ENCODE measurements around the gene SDK2.
"Not testable (repeated sequence)": the region's sequence is repeated elsewhere in the genome, so short reads cannot be mapped to it uniquely, and the experiment has no call there.

The SDK2 gene

DNA sequence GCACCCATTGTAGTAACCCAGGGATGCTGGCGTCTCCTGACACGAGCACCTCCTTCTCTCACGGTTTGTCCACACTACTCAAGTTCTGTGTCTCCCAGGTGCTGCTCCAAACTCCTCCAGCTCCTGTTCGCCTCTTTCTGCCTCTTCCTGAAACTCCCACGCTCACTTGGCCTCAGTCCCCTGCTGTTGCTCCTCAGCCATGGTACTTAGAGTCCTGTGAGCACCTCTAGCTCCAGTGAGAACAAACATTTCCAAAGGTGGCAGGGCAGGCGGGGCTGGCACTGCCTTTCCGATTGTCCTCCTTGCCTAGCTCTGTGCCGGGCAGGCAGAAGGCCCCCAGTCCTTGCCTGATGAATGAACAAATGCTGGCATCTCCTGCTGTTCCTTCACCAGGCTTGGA, 146.1 kb downstream of the SDK2 start:
- no peak for DNase-seq

DNA sequence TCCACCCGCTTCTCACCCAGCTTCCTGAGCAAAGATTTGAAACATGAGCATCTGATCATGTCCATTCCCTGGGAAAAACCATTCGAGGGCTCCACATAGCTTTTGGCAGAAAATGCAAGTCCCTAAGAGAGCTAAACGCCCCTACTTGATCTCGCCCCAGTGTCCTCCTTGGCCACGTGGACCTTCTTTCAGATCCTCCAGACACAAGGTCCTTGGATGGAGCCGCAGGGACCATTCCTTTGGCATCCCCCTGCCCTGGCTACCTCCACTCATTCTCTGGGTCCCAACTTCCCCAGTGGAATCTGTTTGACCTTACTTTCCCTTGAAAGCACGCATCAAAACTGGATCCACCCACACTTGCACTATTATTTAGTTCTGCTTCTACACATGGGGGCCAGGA, 146.5 kb downstream of the SDK2 start:
- no peak for DNase-seq

DNA sequence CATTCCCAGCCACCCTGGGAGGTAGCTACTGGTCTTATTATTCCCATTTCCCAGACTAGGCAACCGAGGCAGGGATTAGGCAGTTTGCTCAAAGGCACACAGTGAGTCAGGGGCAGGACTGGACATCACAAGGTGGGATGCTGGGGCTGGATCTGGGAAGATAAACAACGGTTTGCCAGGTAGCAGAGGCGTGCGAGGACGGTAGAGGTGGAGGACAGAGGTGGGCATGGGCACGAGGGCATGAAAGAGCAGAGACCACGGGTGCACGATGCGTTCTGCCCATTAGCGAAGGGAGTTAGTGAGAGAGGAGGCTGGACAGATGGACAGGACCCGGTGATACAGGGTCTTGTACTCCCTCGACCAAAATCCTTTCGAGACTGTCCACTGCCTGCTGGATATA, 148.0 kb downstream of the SDK2 start:
- no peak for DNase-seq

DNA sequence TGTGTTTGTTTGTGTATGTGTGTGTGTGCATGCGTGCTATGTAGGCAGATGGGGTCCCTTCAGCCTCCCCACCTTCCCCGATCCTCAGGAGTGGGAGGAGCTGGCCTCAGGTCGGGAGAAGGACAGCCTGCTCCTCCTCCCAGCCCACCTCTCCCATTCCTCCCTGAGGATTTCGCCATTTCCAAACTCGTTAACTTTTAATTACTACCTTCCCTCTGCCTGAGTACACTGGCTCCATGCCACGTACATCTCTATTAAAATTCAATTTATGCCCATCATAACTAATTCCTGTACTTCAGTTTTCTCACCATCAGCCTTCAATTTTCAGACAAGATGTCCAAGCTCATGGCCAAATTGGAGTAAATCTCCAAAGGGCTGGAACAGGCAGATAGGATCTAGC, 148.6 kb downstream of the SDK2 start:
- DNase-seq = no peak

DNA sequence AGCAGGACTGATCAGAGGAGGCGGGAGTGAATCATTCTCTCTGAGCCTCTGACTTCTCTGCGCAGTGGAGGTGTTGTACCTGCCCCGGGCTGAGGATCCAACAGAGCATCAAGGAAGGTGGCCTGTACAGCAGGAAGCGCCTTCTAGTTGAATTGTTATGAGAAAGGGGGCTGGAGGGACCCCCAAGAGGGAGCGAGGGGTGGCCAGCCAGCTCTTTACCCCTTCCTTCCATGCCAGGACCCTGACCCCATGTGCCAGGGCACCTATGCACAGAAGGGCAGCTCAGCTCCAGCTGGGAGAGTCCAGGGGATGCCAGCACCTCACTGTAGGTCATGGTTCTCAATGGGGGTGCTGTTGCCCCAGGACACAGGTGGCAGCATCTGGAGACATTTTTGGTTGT, 149.3 kb downstream of the SDK2 start:
- no peak for DNase-seq

DNA sequence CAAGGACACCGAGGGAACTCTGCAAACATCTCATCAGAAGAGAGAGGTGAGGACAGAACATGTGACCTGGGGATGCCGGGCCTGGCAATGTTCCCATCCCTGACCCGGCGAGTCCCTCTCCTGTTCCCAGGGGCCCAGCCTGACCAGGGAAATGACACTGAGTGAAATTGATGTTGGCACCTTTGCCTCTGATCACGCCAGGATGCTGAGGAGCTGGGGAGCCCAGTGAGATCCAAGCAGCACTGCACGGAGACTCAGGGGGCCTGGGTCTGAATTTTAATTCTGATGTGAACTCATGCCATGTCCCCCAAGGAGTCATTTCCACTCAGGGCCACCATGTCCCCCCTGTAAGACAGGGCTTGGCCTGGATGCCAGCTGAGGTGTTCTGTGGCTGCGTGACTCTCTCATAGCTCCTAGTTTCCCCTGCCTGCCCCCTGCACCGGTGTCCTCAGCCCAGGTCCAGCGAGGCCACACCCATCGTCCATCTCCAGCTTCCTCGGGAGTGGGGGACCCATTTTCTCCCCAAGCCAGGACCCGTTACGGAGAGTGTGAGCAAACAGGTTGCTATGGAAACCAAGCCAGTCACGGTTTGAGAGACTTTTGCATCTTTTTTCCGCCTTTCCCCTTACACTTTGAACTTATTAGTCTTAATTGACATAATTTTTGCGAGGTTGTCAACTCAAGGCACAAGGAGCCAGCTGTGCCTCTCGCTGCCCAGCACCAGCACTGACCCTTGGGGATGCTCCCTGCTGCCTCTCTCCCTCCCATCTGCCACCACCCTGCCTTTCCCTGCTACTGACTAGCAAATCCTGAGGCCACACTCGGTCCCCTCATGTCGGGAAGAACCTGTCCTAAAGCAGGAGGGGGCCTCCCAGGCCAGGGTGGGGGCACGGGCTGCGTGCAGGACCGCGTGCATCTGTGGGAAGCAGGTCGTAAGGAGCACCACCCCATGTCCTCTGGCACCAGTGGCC, 150.0 kb downstream of the SDK2 start:
- no peak for DNase-seq

DNA sequence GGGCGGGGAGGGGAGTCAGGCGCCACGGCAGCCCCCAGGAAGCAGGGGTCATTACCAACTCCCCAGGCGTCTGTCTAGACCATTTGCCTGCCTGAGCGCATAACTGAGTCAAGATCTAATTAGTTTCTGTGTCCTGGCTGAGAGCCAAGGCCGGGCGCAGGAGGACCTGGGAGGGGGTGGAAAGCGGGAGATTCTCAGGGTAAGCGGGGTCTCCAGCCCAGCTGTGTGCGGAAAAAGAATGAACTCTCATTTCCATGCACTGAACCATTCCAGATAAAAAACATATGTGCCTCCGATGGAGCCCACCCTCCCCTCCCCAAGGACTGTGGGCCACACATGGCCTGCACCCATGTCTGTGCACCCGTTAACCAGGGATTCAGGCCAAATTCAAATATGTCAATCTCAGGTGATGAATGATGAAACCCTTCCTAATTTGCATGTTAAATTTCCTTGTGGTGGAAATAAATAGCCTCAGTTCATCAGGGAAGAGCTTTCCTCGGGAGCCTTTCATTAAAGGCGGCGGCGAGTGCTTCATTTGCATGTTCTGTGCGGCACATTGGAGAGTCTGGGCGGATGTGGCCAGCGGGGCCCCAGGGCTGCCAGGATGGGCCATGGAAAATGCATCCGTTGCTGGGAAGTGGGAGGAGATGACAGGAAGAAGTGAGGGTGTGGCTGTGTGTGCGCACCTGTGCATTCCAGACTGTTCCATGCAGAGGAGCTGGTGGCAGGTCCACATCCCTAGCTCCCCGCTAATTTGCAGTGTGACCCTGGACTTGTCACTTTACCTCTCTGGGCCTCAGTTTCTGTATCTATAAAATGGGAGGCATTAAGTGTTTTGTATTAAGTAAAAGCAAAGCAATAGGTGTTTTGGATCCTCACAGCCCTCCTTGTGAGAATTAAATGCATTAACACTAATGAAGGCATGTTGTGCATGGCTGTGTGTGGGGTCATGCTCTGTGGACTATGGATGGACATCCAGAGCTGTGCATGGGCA, 151.1 kb downstream of the SDK2 start:
- no peak for DNase-seq

DNA sequence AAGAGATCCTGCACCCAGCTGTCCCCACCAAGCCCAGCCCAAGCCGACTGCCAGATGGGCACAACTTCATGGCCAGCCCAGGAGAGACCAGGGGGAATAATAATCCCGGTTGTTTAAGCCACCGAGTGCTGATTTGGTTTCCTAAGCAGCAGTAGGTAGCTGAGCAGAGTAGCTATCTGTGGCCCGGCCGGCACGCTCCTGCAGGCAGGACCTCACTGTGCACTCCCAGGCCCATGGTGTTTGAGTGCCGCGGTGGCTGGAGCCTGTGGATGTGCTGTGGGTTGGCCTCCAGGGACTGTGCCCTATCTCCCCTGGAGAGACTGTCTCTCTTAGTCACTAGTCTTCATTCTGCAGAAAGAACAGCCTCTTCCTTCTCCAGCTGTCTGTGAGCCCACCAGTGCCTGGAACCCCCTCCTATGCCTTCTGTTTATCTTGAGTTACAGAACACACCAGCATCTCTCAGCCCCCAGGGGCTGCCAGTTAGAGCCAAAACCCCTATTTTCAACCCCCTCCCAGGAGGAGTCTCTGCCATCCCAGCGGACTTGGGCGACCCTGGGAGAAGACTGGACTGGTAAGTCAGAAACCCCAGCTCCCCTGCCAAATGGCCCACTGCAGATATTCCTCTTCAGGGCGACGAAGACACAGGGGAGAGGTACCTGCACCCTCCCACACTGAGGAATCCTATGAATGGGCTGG, 152.0 kb downstream of the SDK2 start:
- DNase-seq = no peak

DNA sequence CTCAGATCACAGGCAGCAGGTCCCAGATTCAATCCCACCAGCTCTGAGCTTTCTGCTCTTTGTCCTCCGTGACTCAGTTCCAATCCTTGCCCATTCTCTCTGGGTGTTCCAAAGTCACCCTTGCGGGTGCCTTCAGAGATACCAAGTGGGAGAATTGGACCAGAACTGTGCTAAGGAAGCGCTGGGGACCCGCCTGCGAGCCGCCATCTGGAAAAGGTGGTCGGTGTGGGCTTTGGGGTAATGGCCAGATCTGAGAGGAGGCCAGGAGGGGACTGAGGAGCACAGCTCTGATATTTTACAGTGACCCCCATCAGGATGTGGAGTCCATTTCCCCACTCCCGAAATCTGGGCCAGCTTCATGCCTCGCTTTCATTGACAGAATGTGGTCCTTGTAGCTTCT, 152.6 kb downstream of the SDK2 start:
- DNase-seq = no peak

DNA sequence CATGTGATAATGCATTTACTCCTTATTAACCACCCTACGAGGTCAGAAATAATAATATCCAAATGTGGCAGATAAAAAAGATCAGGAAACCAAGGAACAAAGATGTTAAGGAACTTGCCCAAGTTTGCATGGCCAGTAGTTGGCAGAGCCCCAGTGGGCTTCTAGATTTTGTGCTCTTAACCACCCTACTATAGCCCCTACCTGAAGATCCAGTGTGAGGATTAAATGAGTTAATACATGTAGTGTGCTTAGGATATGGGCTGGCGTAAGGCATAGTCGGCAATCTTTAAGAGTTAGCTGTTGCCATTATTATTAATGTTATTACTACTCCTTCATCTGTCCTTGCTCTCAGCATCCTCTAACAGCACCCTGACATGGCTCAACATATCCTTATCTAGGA, 153.4 kb downstream of the SDK2 start:
- no peak for DNase-seq

DNA sequence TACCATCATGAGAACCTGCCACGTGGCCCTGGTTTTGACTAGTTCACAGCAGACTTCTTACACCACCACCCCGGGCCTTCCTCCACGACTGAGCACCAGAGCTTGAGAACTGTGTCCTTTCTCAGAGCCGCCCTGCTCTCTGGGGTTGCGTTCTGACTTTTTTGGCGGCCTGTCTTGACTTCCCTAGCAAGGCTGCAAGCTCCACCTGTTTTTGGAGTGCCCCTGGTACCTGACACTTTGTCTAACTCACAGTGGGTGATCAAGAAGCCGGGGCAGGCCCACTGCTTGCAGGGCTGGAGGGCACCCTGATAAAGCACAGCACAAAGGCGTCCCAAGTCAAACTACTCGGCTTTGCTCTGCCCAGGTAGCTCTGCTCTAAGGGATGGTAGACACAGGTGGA, 154.3 kb downstream of the SDK2 start:
- DNase-seq = no peak

DNA sequence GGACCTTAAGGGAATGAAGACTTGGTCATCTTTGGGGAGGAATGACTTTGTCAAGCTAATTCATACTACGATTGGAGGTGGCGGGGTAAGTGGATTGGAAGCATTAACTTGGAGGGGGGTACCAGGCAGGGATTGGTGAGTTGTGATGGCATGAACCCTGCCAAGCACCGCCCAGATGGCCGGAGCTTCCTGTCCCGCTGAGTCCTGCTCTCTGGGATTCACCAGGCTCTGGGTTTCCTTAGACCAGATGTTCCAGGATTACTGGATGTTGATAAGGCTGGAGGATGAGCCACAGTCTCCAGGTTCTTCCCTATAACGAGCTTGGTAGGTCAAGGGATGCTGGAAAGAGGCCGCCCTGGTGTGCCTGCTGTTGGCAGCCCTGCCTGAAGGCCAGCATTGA, 154.9 kb downstream of the SDK2 start:
- DNase-seq = no peak

DNA sequence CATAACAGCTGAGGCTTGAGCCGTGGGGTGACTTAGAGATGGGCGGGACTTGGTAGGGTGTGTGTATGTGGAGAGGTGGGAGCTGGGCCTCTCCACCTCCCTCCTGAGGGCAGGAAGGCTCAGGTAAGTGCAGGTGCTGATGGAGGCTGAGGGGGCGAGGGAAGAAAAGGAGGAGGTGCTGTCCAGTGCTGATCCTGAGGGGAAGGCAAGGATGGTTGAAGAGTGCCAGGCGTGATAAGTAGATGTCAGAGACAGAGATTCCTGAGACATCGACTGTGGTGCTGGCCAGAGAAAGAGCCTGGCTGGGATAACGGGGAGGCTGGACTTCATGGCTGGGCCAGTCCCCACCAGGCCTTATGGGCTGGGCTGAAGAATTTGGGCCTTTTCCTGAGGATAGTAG, 159.1 kb downstream of the SDK2 start:
- no peak for DNase-seq

DNA sequence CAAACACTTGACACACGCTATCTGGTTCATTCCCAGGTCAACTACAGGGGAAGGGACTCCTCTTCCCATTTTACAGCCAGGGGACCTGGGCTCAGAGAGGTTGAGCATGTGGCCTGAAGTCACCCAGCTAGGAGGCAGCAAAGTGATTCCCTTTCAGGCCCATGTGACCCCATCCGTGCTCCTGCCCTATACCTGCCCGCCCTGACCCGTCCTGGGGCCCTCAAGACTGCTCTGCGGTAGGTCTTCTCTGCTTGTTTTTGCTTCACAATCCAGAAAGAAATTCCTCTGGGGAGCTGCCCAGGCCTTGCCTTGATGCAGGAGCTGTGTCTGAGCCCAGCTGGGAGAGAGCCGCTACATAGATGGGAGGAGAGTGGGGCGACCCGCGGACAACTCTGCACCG, 161.4 kb downstream of the SDK2 start:
- DNase-seq = no peak

DNA sequence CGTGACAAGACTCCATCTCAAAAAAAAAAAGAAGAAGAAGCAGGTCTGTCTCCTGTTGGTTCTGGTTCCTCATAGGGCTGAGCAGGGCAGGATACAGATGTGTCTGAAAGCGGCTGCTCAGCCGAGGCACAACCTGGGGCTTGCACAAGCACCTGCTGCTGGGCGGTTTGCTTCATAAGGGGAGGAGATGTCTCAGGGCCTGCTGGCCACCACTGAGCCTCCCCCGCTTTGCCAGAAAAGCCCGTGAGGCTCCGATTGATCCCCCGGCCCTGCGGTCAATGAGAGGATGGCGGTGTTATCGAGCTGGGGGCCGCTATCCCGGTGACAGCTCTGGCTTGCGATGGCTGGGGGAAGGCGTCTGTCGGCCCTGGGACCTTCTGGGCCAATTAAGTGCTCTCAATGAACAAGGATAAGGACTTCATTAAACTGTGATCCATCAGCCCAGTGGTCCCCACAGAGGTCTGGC, 162.0 kb downstream of the SDK2 start:
- DNase-seq = no peak

DNA sequence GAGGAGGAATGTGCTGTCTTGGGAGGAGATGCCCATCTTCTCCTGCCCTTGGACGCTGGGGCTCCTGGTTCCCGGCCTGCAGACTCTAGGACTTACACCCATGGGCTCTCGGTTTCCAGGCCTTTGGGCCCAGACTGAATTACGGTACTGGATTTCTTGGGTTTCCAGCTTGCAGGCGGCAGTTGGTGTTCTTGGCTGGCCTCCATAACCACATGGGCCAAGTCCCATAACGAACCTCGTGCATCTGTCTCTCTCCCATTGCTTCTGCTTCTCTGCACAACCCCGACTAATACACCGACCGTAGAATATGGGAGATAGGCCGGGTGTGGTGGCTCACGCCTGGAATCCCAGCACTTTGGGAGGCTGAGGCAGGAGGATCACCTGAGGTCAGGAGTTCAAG, 162.6 kb downstream of the SDK2 start:
- DNase-seq = no peak

DNA sequence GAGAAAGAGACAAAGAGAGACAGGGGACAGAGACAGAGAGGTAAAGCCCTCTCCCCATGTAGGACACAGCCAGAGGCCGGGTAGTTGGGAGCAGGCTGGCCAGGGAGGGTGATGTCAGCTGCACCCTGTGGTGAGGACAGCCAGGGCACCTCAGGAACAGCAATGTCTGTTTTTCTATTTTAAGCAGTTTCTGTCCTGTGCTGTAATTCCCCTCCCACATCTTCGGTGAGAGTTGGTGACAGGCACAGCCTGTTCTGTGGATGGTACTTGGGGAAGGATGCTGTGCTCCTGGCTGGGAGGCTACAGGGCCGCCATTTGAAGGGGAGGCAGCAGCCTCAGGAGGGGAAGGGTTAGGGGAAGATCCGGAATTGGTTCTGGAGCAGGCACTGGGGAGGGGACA, 163.5 kb downstream of the SDK2 start:
- DNase-seq = no peak

DNA sequence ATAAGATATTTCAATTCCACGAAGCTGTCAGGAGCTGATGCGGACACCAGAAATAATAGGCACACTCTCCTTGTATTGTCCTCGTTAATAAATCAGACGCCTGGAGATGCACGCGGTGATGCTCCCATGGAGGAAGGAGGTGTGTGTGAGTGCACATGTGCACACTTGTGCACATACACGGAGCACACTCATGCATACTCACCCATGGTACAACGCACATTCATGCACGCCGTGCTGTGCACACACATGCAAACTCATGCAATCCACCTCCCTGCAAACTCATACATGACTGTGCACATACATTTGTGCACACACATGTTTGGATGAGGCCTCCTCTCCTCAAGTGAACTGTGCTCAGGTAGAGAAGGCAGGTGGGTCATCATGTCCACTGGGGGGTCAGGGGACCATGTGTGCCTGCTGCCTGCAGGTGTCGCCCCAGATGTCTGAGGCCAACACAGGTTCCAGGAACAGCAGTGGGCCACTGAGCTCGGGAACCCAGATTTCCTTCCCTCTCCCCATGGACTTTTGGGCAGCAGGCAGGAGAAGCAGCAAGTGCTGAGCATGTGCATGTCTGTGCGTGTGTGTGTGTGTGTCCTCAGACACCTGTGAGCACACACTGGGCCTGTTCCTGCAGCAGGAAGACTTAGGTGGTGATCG, 165.3 kb downstream of the SDK2 start:
- DNase-seq = no peak

DNA sequence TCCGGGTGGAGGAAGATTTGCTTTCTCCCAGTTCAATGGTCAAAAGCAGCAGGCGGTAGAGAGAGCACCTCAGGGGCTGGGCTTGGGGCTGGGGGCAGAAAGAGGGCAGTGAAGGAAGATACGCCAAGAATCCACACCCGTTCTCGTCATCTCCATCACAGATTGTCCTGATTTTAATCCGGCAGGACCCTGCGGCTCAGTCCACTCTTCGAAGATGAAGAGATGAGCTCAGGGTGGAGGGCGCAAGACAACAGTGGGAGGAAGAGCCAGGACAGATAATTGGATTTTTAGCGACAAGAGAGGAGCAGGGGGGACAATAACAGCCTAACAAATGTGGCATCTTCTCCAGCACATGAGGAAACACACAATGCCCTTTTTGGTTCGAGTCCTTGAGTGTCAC, 165.9 kb downstream of the SDK2 start:
- no peak for DNase-seq

DNA sequence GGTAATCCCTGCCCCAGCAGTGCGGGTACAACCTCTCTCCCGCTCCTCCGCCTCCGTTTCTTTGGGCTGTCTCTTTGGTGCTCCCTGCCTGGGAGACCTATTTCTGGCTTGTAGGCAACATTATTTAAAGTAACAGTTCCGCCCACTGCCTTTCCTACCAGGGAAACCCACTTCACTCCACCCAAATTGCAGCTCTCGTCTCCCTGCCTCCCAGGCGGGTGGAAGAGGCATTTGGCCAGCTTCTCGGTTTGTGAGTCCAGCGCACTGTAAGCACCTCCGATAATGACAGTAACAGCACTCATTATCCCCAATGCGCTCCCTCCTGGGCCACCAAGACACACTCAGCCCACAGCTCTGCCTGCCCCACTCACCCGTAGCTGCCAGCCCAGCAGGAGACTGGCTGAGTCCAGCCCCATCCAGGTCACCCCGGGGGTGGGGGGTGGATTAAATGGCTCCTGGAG, 167.3 kb downstream of the SDK2 start:
- no peak for DNase-seq

DNA sequence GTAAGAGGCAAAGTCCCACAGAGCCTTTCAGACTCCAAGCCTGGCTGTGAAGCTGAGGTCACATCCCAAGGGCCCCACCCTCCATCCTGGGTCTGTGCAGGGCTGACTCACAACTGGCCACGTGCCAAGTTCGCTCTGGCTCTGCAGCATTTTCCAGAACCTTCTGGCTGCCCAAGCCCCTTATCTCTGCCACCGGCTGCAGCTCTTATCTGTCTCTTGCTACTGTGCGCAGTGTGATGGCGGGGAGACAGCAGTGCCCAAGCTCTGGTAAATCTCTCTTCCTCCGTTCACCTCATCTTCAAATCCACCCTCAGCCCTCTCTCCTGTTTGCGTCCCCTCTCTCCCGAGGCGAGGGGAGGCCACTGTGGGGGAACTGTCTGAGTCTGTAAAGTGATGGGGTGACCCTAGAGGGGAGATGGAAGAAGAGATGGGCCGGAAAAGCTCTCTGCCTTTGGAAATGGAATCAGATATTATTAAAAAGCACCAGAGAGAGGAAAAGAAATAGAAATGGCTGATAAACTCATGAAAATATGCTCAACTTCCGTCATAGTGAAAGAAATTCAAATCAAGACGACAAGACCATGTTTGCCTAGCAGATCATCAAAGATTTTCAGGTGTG, 169.8 kb downstream of the SDK2 start:
- peak; percentile 27 for DNase-seq

DNA sequence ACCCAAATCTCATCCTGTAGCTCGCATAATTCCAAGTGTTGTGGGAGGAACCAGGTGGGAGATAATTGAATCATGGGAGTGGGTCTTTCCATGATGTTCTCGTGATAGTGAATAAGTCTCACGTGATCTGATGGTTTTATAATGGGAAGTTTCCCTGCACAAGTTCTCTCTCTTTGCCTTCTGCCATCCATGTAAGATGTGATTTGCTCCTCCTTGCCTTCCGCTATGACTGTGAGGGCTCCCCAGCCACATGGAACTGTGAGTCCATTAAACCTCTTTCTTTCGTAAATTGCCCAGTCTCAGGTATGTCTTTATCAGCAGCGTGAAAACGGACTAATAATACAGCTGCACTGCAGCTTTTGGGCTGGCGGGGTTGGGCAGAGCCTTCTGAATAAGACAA, 171.5 kb downstream of the SDK2 start:
- not testable (repeated sequence) for DNase-seq
